K562 (cell line): Measurements from ENCODE around the gene IRF9. TPM values are rescaled to one million over a fixed set of nuclear protein-coding genes. Genes with fewer than 3 reads are reported as not detected.

Experiments used
- ATAC-seq: fragments of 200-7000 bp; cut with Tn5 transposase; 3 replicates; pipeline ENCODE4 v1.9.1; 2020; ENCODE audit warnings: moderate library complexity
- BruUV-seq: library from RNA; stranded (reverse); fragments of 400-500 nt; replicated peaks from 2 replicates; lab custom pipeline; 2021; lab: Mats Ljungman, UMichigan
- CTCF ChIA-PET: fragments of 300-600 bp; formaldehyde crosslinking; extraction: SDS; loops from one replicate; lab custom pipeline; 2021; ENCODE audit warnings: low intra/inter-chr PET ratio; lab: Yijun Ruan, JAX
- POLR2A ChIA-PET: fragments of 300-600, 350-650 bp; sonication (Branson Sonifier 250); formaldehyde crosslinking; extraction: SDS; loops from one replicate; lab custom pipeline; 2021; ENCODE audit warnings: antibody characterized with exemption, inconsistent platforms; lab: Yijun Ruan, JAX
- DNase-seq, 4 experiments: peaks; one replicate each; pipeline versions ENCODE4 v3.0.0 to v3.0.0-alpha.2; 2011 to 2018; ENCODE audit warnings: low spot score in 3 of 4, mixed read lengths in 3 of 4; ENCODE audit errors: extremely low read depth in 1 of 4
- FAIRE-seq: peaks from 2 replicates; lab custom pipeline; 2011; peaks lifted over from hg19 to GRCh38; lab: Jason Lieb, UNC
- H2AFZ ChIP-seq: 2 replicates; pipeline ENCODE4 v1.6.0; 2011; ENCODE audit warnings: low read depth, low read length, control low read depth, inconsistent platforms
- H3K27ac ChIP-seq: fragments of 200-600 bp; 3 replicates; pipeline ENCODE4 v1.8.0; 2011; ENCODE audit warnings: low read depth, mild to moderate bottlenecking, control low read depth, inconsistent platforms, low read length, moderate library complexity, mixed read lengths; ENCODE audit errors: extremely low read depth
- H3K27me3 ChIP-seq, 2 experiments: fragments of 300-600 bp in 1 of 2; 2 replicates in 1 of 2; 3 replicates in 1 of 2; pipeline versions ENCODE4 v1.6.0 to v1.8.0; 2011; ENCODE audit warnings: inconsistent platforms in 2 of 2, low read length in 2 of 2, mild to moderate bottlenecking in 1 of 2, mixed read lengths in 1 of 2, moderate library complexity in 1 of 2; ENCODE audit not compliant: control insufficient read depth in 2 of 2, insufficient read depth in 2 of 2
- H3K36me3 ChIP-seq: fragments of 300-600 bp; 3 replicates; pipeline ENCODE4 v1.8.0; 2011; ENCODE audit warnings: mild to moderate bottlenecking, low read length, inconsistent platforms; ENCODE audit not compliant: control insufficient read depth, insufficient read depth
- H3K4me1 ChIP-seq, 2 experiments: fragments of 200-600 bp in 1 of 2; replicated peaks in 1 of 2; 2 replicates in 1 of 2; 3 replicates in 1 of 2; pipeline versions ENCODE4 v1.5.1 to v1.8.0; 2011; ENCODE audit warnings: inconsistent platforms in 2 of 2, low read length in 2 of 2, mild to moderate bottlenecking in 1 of 2, mixed read lengths in 1 of 2, moderate library complexity in 1 of 2; ENCODE audit not compliant: control insufficient read depth in 2 of 2, insufficient read depth in 2 of 2
- H3K4me2 ChIP-seq: 2 replicates; pipeline ENCODE4 v1.6.1; 2011; ENCODE audit warnings: low read length, control low read depth, inconsistent platforms, mixed read lengths; ENCODE audit not compliant: insufficient read depth
- H3K4me3 ChIP-seq: fragments of 200-600 bp; sonication (generic), shearing (Covaris generic); 2 replicates; pipeline ENCODE4 v1.5.1; 2016; ENCODE audit warnings: control low read depth, inconsistent platforms
- H3K79me2 ChIP-seq: fragments of 200-600 bp; 3 replicates; pipeline ENCODE4 v1.8.0; 2011; ENCODE audit warnings: low read length, inconsistent platforms; ENCODE audit not compliant: control insufficient read depth, insufficient read depth
- H3K9ac ChIP-seq, 2 experiments: 2 replicates each; pipeline versions ENCODE4 v1.6.0 to v1.6.1; 2011; ENCODE audit warnings: low read depth in 2 of 2, low read length in 2 of 2, control low read depth in 1 of 2, inconsistent platforms in 1 of 2, mild to moderate bottlenecking in 1 of 2, mixed read lengths in 1 of 2; ENCODE audit not compliant: insufficient read depth in 1 of 2
- H3K9me1 ChIP-seq: one replicate; pipeline ENCODE4 v1.6.0; 2011; ENCODE audit warnings: inconsistent platforms, mild to moderate bottlenecking, low read length, moderate library complexity; ENCODE audit not compliant: control insufficient read depth, insufficient read depth
- H3K9me3 ChIP-seq: replicated peaks from 2 replicates; pipeline ENCODE4 v1.5.1; 2011; ENCODE audit warnings: low read depth, low read length, inconsistent platforms; ENCODE audit not compliant: control insufficient read depth, insufficient read depth
- H4K20me1 ChIP-seq: replicated peaks from 2 replicates; pipeline ENCODE4 v1.6.1; 2011; ENCODE audit warnings: low read length, inconsistent platforms, mixed read lengths; ENCODE audit not compliant: control insufficient read depth, insufficient read depth
- CHD4 ChIP-seq: fragments of 200-600 bp; sonication (generic); IDR thresholded peaks from 3 replicates; pipeline ENCODE4 v1.6.1; 2012; ENCODE audit warnings: low read depth, mild to moderate bottlenecking, mixed read lengths, low read length, inconsistent platforms; ENCODE audit not compliant: insufficient read depth, insufficient replicate concordance, poor library complexity, severe bottlenecking
- E4F1 ChIP-seq: fragments of 250-450 bp; sonication (Bioruptor Pico); IDR thresholded peaks from 2 replicates; pipeline ENCODE4 v1.5.0; 2021; ENCODE audit warnings: mild to moderate bottlenecking, borderline replicate concordance
- HMG20A ChIP-seq: fragments of 450-650 bp; formaldehyde crosslinking; conservative IDR thresholded peaks from 2 replicates; pipeline ENCODE4 v1.4.0; 2020; ENCODE audit warnings: mild to moderate bottlenecking, mixed read lengths
- MCM7 ChIP-seq, 2 experiments: fragments of 450-650 bp; IDR thresholded peaks; 2 replicates each; pipeline ENCODE4 v1.6.1; 2016 to 2018
- TARDBP ChIP-seq: fragments of 450-650 bp; IDR thresholded peaks from 2 replicates; pipeline ENCODE4 v1.6.1; 2016
- ZNF764 ChIP-seq: fragments of 250-450 bp; sonication (Bioruptor Pico); IDR thresholded peaks from 2 replicates; pipeline ENCODE4 v1.4.0; 2020; ENCODE audit warnings: low read depth, mild to moderate bottlenecking, moderate library complexity
- WGBS: fragments of 100-300 bp; shearing (Covaris generic); methylation state at CpG from one replicate; pipeline ENCODE4 v1.1.6; 2016; ENCODE audit warnings: low coverage, mixed read lengths; ENCODE audit not compliant: insufficient coverage; ENCODE audit errors: missing lambda C conversion rate; 5-methylcytosine and 5-hydroxymethylcytosine counted together
- in situ Hi-C: fragments of 300-500 bp; cut with MboI; formaldehyde crosslinking; loops from 4 replicates; pipeline ENCODE4 v1.15.0; 2018; ENCODE audit warnings: inconsistent platforms, mixed read lengths
- intact Hi-C: fragments of 100-400 bp; cut with micrococcal nuclease; formaldehyde crosslinking; loops from 2 replicates; pipeline ENCODE4 v1.14.2; 2022
- polyA plus RNA-seq, 8 experiments: library from polyadenylated mRNA; depleted of rRNA in 4 of 8; stranded (reverse) in 5 of 8; unstranded in 3 of 8; fragments of >200 nt; fragmentation: Nextera tagmentation in 2 of 8; fragmentation: Illumina TruSeq in 1 of 8; extraction: Ambion mirVana in 2 of 8; extraction: Trizol in 1 of 8; gene quantifications; 2 replicates each; pipeline versions ENCODE4 v1.2.1 to v1.2.3, GENCODE V29; 2011 to 2014; ENCODE audit warnings: inconsistent platforms in 1 of 8, missing spikeins in 1 of 8
- total RNA-seq, 7 experiments: library from RNA; depleted of rRNA in 6 of 7; stranded (reverse); fragments of >200 nt in 6 of 7; fragmentation: Illumina TruSeq in 2 of 7; extraction: Trizol in 2 of 7; gene quantifications; 2 replicates each; pipeline versions ENCODE4 v1.2.1 to v1.2.3, GENCODE V29; 2011 to 2021; ENCODE audit warnings: low replicate concordance in 1 of 7
- TF ChIP-seq, protein P1 (sequence below), 2 experiments: fragments of 200-800 bp in 1 of 2; sonication (Bioruptor generic) in 1 of 2; sonication (generic) in 1 of 2; formaldehyde crosslinking in 1 of 2; IDR thresholded peaks in 1 of 2; conservative IDR thresholded peaks in 1 of 2; 2 replicates each; pipeline versions ENCODE4 v1.5.0 to v1.6.1; 2016 to 2020; ENCODE audit warnings: missing compliant biosample characterization in 1 of 2, missing genetic modification characterization in 1 of 2, missing genetic modification reagents in 1 of 2

The IRF9 gene
- total and polyA plus RNA-seq, 9 of the 15 experiments (the other 6 are each of a cell fraction or from before 2014, with no cell fraction given) = 0.79 to 14.8 (median 6.1) TPM

GRCh38 chr14:24177891-24178290 is 16.8 kb downstream of the IRF9 start:
- H2AFZ ChIP-seq = no peak overlapping the region
- POLR2A ChIA-PET = interaction anchor here (1.2 kb wide), 1 partner anchor 11 kb away, joined by 4 read pairs; the partner anchor contains the start of gene IPO4
- H3K9me3 ChIP-seq = no peaks in the 10 kb centered on the region
- H3K4me3 ChIP-seq = no peak overlapping the region
- 100% methylated on average over 3 of the region's 14 CpGs for WGBS
- peaks cover 44% of the 10 kb centered on the region; the same call in 2 of the 3 replicates for H3K36me3 ChIP-seq
- no peak overlapping the region for H3K4me2 ChIP-seq
- no peak overlapping the region for H3K27ac ChIP-seq
- CTCF ChIA-PET = no interaction called here
- no peak for FAIRE-seq
- DNase-seq = no peak
- TF ChIP-seq TARDBP (no peak), ZNF764 (CRISPR knock-in tag) (no peak), MCM7 (IDR thresholded peaks at IDR 0.05) (no peak)
- no peak overlapping the region for H3K9ac ChIP-seq
- no peaks in the 10 kb centered on the region for H3K79me2 ChIP-seq
- intact Hi-C loops (no loop called here), in situ Hi-C loops (no loop called here)
- no peaks in the 10 kb centered on the region for H4K20me1 ChIP-seq
- no TSS peak for BruUV-seq
- no peaks in the 10 kb centered on the region; a peak in 2 of 5 replicates for H3K4me1 ChIP-seq
- no peak for ATAC-seq
- H3K9me1 ChIP-seq = no peaks in the 10 kb centered on the region
- H3K27me3 ChIP-seq = no peaks in the 10 kb centered on the region

- BruUV-seq = no TSS peak
- peaks cover 51% of the 10 kb centered on the region; the same call in 2 of the 3 replicates for H3K36me3 ChIP-seq
- no peak for TF ChIP-seq E4F1
- TF ChIP-seq HMG20A = no peak
- TF ChIP-seq CHD4 = no peak
- TF ChIP-seq, protein P1, sequence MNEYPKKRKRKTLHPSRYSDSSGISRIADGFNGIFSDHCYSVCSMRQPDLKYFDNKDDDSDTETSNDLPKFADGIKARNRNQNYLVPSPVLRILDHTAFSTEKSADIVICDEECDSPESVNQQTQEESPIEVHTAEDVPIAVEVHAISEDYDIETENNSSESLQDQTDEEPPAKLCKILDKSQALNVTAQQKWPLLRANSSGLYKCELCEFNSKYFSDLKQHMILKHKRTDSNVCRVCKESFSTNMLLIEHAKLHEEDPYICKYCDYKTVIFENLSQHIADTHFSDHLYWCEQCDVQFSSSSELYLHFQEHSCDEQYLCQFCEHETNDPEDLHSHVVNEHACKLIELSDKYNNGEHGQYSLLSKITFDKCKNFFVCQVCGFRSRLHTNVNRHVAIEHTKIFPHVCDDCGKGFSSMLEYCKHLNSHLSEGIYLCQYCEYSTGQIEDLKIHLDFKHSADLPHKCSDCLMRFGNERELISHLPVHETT (CRISPR knock-in tag; conservative IDR thresholded peaks at IDR 0.05 in 1 of 2, IDR thresholded peaks at IDR 0.05 in 1 of 2) = no peak
Observed at GRCh38 chr14:24178399-24179178, 17.5 kb downstream of the IRF9 start.

More at GRCh38 chr14:24178399-24179178, 17.5 kb downstream of the IRF9 start:
- in situ Hi-C loops (no loop called here), intact Hi-C loops (no loop called here)
- no peaks in the 10 kb centered on the region for H4K20me1 ChIP-seq
- ATAC-seq = no peak
- no peaks in the 10 kb centered on the region; a peak in 2 of 5 replicates for H3K4me1 ChIP-seq
- no peak for FAIRE-seq
- 92% methylated on average over 10 of the region's 12 CpGs for WGBS
- H2AFZ ChIP-seq = no peak overlapping the region
- H3K4me3 ChIP-seq = no peak overlapping the region
- no peaks in the 10 kb centered on the region for H3K9me3 ChIP-seq
- no peak overlapping the region for H3K4me2 ChIP-seq
- POLR2A ChIA-PET = interaction anchor here (0.6 to 1.2 kb wide), 3 partner anchors 10 to 63 kb away, joined by 3 to 6 read pairs (median 4); partner anchors contain the start of genes IPO4 and IRF9
- CTCF ChIA-PET = no interaction called here
- DNase-seq = no peak
- no peaks in the 10 kb centered on the region for H3K79me2 ChIP-seq
- no peaks in the 10 kb centered on the region for H3K9me1 ChIP-seq
- no peaks in the 10 kb centered on the region for H3K27me3 ChIP-seq
- no peak overlapping the region for H3K27ac ChIP-seq
- no peak overlapping the region for H3K9ac ChIP-seq
